IPS-15b (cell line): ENCODE data around the gene ARPC1A.
"Not testable (repeated sequence)": the region's sequence is repeated elsewhere in the genome, so short reads cannot be mapped to it uniquely, and the experiment has no call there.

ENCODE experiments used
- H3K27me3 ChIP-seq: one replicate; pipeline ENCODE4 v1.6.1; 2013; ENCODE audit warnings: low read length; ENCODE audit not compliant: control insufficient read depth, insufficient read depth
- H3K36me3 ChIP-seq: one replicate; pipeline ENCODE4 v1.6.1; 2013; ENCODE audit warnings: low read length; ENCODE audit not compliant: control insufficient read depth, insufficient read depth
- H3K4me1 ChIP-seq: one replicate; pipeline ENCODE4 v1.6.1; 2013; ENCODE audit warnings: mild to moderate bottlenecking, low read length; ENCODE audit not compliant: control insufficient read depth, insufficient read depth
- H3K4me3 ChIP-seq: one replicate; pipeline ENCODE4 v1.5.1; 2013; ENCODE audit warnings: low read depth, low read length
- H3K9ac ChIP-seq: one replicate; pipeline ENCODE4 v1.6.1; 2013; ENCODE audit warnings: low read depth, mild to moderate bottlenecking, low read length
- H3K9me3 ChIP-seq: one replicate; pipeline ENCODE4 v1.6.1; 2013; ENCODE audit warnings: mild to moderate bottlenecking, low read length; ENCODE audit not compliant: control insufficient read depth, insufficient read depth

ARPC1A gene

DNA sequence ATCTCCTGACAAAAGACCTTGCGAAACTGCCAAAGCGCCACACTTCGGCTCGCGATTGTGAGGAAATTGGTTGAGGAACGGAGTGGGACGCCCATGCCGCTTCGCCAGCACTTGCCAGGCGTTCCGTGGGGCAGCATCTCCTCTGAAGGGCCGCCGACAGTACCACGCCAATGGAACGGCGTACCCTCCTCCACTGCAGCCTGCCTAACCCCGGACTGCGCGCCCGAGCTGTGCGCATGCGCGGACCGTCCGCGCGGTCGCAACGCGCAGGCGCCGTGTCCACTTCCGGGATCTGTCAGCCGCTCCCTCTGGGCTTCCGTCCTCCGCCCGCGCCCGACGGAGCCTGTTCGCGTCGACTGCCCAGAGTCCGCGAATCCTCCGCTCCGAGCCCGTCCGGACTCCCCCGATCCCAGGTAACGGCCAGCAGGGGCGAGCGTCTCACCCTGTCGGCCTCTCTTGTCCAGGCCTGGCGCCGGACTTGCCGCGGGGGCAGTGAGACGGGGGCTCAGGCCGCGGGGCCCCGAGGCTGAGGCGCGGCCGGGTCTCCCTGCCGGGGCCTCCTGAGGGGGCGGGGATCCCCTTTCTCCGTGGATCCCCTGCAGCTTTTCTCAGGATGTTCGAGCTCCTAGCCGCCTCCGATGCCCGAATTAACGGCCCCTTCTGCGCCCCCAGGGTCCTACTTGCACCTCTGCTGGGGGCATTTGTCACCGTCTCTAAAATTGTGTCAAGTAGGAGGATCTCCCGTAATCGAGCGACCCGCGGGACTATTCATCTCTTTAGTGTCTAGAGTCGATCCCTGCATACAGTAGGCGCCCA is at the start of gene ARPC1A:
Gene ARPC1A, plus strand, starts transcription at position 307 of the 816 bp plus-strand sequence. CDS start 7,456 bp downstream, outside the sequence.
- H3K4me1 ChIP-seq, result no peaks in the 10 kb centered on the region
- H3K27me3 ChIP-seq, result no peaks in the 10 kb centered on the region

DNA sequence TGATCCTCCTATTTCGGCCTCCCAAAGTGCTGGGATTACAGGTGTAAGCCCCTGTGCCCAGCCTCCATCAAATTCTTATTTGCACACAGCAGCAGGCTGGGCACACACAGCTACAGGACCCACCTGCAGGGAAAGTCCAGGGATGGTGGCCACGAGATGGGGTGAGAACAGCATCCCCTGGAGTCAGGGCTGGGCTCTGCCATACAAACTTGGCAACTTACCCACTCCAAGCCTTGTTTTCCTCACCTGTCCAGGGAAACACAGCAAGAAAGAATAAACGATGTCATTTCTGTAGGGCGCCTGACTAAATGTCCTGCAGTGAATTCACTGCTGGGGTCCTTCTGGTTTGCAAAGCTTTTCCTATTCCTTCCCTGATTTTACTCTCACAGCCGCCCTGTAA is 47.5 kb upstream of the ARPC1A start:
- H3K4me1 ChIP-seq, result no peaks in the 10 kb centered on the region
- H3K36me3 ChIP-seq, result no peaks in the 10 kb centered on the region
- no peaks in the 10 kb centered on the region for H3K27me3 ChIP-seq
- H3K9ac ChIP-seq, result no peak overlapping the region
- H3K9me3 ChIP-seq, result no peaks in the 10 kb centered on the region
- H3K4me3 ChIP-seq, result no peak overlapping the region

More for the DNA sequence above, at the start of gene ARPC1A:
- Histone ChIP-seq H3K9ac (peak within 1 kb of the TSS; percentile 98), H3K36me3 (no peaks in the 10 kb centered on the region), H3K9me3 (no peaks in the 10 kb centered on the region), H3K4me3 (peak within 1 kb of the TSS; percentile 100)

DNA sequence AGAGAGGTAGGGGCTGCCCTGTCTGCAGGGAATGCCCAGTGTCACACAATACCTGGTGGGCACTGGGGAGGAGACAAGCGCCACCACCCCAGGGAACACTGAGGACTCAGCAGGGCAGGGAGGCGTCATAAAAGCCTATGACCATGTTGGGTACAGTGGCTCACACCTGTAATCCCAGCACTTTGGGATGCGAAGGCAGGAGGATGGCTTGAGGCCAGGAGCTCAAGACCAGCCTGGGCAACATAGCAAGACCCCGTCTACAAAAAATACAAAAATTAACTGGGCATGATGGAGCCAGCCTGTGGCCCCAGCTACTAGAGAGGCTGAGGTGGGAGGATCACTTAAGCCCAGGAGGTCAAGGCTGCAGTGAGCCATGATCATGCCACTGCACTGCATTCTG is 41.5 kb upstream of the ARPC1A start:
- not testable (repeated sequence) for H3K4me3 ChIP-seq, H3K9me3 ChIP-seq, H3K4me1 ChIP-seq, H3K9ac ChIP-seq, H3K27me3 ChIP-seq, H3K36me3 ChIP-seq

DNA sequence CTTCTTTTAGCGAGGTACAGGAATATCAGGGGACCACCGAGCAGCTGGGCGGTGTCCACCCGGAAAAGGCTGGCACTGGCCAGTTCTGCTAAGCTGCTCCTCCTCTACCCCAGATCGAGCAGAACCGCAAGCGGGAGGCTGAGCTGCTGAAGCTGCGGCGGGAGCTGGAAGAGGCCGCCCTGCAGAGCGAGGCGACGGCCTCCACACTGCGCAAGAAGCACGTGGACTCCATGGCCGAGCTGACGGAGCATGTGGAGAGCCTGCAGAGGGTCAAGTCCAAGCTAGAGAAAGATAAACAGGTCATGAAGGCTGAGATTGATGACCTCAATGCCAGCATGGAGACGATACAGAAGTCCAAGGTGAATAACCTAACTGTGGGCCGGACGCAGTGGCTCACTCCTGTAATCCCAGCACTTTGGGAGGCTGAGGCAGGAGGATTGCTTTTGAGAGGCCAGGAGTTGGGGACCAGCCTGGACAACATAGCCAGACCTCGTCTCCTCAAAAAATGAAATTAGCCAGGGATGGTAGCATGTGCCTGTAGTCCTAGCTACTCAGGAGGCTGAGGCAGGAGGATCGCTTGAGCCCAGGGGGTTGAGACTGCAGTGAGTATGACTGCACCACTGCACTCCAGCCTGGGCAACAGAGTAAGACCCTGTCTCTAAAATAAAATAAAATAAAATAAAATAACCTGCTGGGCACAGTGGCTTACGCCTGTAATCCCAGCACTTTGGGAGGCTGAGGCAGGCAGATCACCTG is 37.7 kb upstream of the ARPC1A start:
- H3K27me3 ChIP-seq, result no peaks in the 10 kb centered on the region
- no peak overlapping the region for H3K9ac ChIP-seq
- no peaks in the 10 kb centered on the region for H3K4me1 ChIP-seq
- H3K9me3 ChIP-seq, result no peaks in the 10 kb centered on the region
- H3K4me3 ChIP-seq, result no peak overlapping the region
- no peaks in the 10 kb centered on the region for H3K36me3 ChIP-seq

DNA sequence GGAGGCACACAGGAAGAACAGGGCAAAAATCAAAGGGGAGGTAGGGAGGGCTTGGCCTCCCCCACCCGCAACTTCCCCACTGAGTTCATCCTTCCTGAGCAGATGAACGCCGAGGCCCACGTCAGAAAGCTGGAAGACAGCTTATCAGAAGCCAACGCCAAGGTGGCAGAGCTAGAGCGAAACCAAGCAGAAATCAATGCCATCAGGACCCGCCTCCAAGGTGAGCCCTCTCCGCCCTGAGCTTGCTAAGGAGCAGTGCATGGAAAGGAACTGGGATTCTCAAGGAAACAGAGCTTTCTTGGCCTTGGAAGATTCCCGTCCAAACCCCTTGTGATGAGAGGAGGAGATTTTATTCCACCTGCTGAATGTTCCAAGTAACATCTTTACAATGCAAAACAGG is 36.5 kb upstream of the ARPC1A start:
- no peaks in the 10 kb centered on the region for H3K27me3 ChIP-seq
- no peaks in the 10 kb centered on the region for H3K36me3 ChIP-seq
- H3K4me3 ChIP-seq, result no peak overlapping the region
- H3K4me1 ChIP-seq, result no peaks in the 10 kb centered on the region
- no peak overlapping the region for H3K9ac ChIP-seq
- no peaks in the 10 kb centered on the region for H3K9me3 ChIP-seq

DNA sequence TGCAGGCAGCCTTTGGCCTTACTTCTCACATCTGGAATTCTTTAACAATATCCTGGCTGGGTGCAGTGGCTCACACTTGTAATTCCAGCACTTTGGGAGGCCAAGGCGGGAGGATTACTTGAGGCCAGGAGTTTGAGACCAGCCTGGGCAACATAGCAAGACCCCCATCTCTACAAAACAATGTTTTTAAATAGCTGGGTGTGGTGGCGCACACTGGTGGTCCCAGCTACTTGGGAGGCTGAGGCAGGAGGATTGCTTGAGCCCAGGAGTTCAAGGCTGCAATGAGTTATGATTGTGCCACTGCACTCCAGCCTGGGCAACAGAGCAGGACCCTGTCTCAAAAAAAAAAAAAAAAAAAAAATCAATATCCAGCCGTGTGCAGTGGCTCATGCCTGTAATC is 35.5 kb upstream of the ARPC1A start:
- H3K9me3 ChIP-seq, H3K4me3 ChIP-seq, H3K27me3 ChIP-seq, H3K36me3 ChIP-seq, H3K4me1 ChIP-seq, H3K9ac ChIP-seq: not testable (repeated sequence)

DNA sequence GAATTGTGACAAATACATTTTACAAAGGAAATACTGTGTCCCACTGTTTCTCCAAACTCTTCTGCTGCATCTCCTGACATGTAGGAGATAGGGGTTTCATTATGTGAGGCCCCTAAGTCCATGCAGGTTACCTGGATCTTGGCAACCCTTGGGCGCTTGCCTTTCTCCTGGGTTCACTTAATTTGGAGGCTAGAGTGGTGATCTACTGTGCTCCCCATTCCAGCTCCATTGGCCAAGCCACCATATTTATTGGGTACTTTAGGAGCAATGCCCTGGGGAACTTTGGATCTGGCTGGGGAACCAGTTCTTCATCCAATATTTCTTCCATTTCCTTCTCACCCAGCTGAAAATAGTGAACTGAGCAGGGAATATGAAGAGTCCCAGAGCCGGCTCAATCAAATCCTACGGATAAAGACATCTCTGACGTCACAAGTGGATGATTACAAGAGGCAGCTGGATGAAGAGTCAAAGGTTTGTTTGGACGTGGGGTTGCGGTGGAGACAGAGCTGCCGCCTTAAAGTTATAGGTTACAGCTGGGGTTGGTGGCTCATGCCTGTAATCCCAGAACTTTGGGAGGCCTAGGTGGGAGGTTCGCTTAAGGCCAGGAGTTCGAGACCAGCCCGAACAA is 34.6 kb upstream of the ARPC1A start:
- no peaks in the 10 kb centered on the region for H3K27me3 ChIP-seq
- no peak overlapping the region for H3K4me3 ChIP-seq
- no peak overlapping the region for H3K9ac ChIP-seq
- H3K9me3 ChIP-seq, result no peaks in the 10 kb centered on the region
- no peaks in the 10 kb centered on the region for H3K4me1 ChIP-seq
- no peaks in the 10 kb centered on the region for H3K36me3 ChIP-seq

DNA sequence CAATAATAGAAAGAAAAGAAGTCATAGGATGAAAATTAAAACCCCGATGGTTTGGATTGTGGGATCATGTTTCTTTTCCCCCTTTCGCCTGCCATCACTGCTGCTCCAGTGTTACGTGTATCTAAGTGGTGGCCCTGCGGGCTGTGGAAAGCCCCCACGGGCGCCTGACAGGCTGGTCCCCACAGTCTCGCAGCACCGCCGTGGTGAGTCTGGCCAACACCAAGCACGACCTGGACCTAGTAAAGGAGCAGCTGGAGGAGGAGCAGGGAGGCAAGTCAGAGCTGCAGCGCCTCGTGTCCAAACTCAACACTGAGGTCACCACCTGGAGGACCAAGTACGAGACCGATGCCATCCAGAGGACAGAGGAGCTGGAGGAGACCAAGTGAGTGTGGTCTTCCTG is 33.6 kb upstream of the ARPC1A start:
- Histone ChIP-seq H3K4me3 (no peak overlapping the region), H3K27me3 (no peaks in the 10 kb centered on the region), H3K36me3 (no peaks in the 10 kb centered on the region), H3K9ac (no peak overlapping the region), H3K9me3 (no peaks in the 10 kb centered on the region), H3K4me1 (no peaks in the 10 kb centered on the region)

DNA sequence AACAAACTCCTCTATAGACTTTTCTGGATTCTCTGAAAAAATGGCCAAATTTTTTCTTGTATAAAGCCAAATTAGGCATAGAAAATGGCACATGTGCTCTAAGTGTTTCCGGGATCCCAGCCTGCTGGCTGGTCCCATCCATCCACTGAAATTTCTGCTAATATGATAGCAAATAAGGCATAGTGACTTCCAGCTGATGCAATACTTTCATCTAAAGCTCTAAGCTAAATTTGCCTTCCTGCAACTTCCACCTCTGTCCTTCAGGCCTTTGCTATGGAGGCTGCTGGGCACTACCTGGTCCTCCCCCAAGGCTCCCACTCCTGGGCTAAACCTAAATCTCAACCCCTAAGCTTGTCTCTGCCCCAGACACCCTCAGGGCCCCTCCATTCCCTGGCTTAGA is 32.5 kb upstream of the ARPC1A start:
- no peak overlapping the region for H3K4me3 ChIP-seq
- H3K9me3 ChIP-seq, result no peaks in the 10 kb centered on the region

DNA sequence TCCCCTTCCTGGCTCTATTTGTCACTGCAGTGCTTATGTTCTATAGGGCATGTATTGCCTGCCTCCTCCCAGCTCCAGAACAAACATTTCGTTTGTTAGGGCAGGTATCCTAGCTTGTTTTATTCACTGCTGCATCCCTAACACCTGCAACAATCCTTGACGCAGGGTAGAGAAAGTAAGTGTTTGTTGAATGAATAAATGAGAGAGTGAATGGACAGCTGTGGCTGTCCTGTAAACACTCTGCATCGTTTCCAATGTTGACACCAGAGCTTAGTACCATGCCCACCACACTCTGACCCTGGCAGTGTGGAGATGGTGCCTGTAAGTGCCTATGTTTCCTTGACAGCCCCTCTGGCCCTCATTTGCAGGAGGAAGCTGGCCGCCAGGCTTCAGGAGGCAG is 32.0 kb upstream of the ARPC1A start:
- no peak overlapping the region for H3K9ac ChIP-seq
- H3K36me3 ChIP-seq, result no peaks in the 10 kb centered on the region
- H3K9me3 ChIP-seq, result no peaks in the 10 kb centered on the region
- H3K4me3 ChIP-seq, result no peak overlapping the region
- no peaks in the 10 kb centered on the region for H3K27me3 ChIP-seq
- no peaks in the 10 kb centered on the region for H3K4me1 ChIP-seq

More for the DNA sequence above, 32.5 kb upstream of the ARPC1A start:
- H3K36me3 ChIP-seq, result no peaks in the 10 kb centered on the region
- no peaks in the 10 kb centered on the region for H3K27me3 ChIP-seq
- no peaks in the 10 kb centered on the region for H3K4me1 ChIP-seq
- no peak overlapping the region for H3K9ac ChIP-seq

DNA sequence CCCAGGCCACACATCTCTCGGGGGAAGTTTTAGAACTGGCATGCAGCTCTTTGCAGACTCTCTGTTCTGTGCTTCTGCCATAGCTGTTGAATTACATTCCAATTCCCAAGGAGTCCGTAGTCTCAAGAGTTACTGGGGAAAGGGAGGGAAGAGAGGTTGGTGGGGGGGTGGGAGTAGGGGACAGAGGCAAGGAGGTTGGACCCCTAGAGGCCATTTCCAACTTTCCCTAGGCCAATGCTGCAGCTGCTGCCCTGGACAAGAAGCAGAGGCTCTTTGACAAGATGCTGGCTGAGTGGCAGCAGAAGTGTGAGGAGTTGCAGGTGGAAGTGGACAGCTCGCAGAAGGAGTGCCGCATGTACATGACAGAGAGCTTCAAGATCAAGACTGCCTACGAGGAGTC is 29.2 kb upstream of the ARPC1A start:
- Histone ChIP-seq H3K4me1 (no peaks in the 10 kb centered on the region), H3K9ac (no peak overlapping the region), H3K4me3 (no peak overlapping the region)

DNA sequence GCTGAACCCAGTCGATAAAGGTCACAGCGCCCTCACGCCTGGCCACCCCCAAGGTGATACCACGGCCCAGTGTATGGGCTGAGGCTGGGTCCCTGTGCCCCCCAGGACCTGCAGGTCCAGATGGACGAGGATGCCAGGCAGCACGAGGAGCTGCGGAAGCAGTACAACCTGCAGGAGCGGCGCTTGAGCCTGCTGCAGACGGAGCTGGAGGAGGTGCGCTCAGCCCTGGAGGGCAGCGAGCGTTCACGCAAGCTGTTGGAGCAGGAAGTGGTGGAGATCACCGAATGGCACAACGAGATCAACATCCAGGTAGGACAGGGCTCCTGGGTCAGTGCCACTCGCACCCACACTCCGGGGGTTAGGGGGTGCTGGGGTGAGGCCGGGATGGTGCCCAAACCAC is 24.2 kb upstream of the ARPC1A start:
- no peaks in the 10 kb centered on the region for H3K4me1 ChIP-seq
- H3K9me3 ChIP-seq, result no peaks in the 10 kb centered on the region
- H3K4me3 ChIP-seq, result no peak overlapping the region
- no peak overlapping the region for H3K9ac ChIP-seq
- no peaks in the 10 kb centered on the region for H3K27me3 ChIP-seq
- no peaks in the 10 kb centered on the region for H3K36me3 ChIP-seq

More for the DNA sequence above, 29.2 kb upstream of the ARPC1A start:
- Histone ChIP-seq H3K9me3 (no peaks in the 10 kb centered on the region), H3K27me3 (no peaks in the 10 kb centered on the region), H3K36me3 (no peaks in the 10 kb centered on the region)
